HFFc6 (cell line): ENCODE data around the gene CALM1. TPM values are rescaled to one million over a fixed set of nuclear protein-coding genes. Genes with fewer than 3 reads are reported as not detected.

Source experiments
- DNase-seq: peaks from one replicate; pipeline ENCODE4 v3.0.0-alpha.2; 2018
- H3K27ac Mint-ChIP-seq: 2 replicates; pipeline ENCODE4 v1.8.0; 2020; ENCODE audit warnings: mild to moderate bottlenecking, mixed read lengths
- H3K27me3 Mint-ChIP-seq: 2 replicates; pipeline ENCODE4 v1.8.0; 2021; ENCODE audit warnings: mild to moderate bottlenecking, moderate library complexity, mixed read lengths; ENCODE audit not compliant: insufficient read depth
- H3K36me3 Mint-ChIP-seq: 2 replicates; pipeline ENCODE4 v1.8.0; 2021; ENCODE audit warnings: low read depth, mixed read lengths
- H3K4me1 Mint-ChIP-seq: 2 replicates; pipeline ENCODE4 v1.8.0; 2020; ENCODE audit warnings: low read depth, mixed read lengths
- H3K4me3 Mint-ChIP-seq: 2 replicates; pipeline ENCODE4 v1.8.0; 2020; ENCODE audit warnings: mild to moderate bottlenecking, moderate library complexity, mixed read lengths
- H3K9me3 Mint-ChIP-seq: 2 replicates; pipeline ENCODE4 v1.8.0; 2020; ENCODE audit warnings: mild to moderate bottlenecking, mixed read lengths
- total RNA-seq, 6 experiments: library from RNA; stranded (reverse); fragmentation: NEBNext Ultra II Directional; extraction: Animal tissue kit (Norgen Biotek cat#: 25700); gene quantifications; 2 replicates in 1 of 6; 3 replicates in 5 of 6; pipeline ENCODE4 v1.2.3, GENCODE V29; 2021
- TF ChIP-seq, protein P1 (sequence below): fragments of 200-600 bp; sonication (generic); IDR thresholded peaks from 2 replicates; pipeline ENCODE4 v1.5.0; 2021; ENCODE audit warnings: antibody characterized with exemption, mild to moderate bottlenecking

Gene CALM1
- total RNA-seq, 6 experiments from 2014 or later, result 333 to 429 (median 403) TPM

DNA sequence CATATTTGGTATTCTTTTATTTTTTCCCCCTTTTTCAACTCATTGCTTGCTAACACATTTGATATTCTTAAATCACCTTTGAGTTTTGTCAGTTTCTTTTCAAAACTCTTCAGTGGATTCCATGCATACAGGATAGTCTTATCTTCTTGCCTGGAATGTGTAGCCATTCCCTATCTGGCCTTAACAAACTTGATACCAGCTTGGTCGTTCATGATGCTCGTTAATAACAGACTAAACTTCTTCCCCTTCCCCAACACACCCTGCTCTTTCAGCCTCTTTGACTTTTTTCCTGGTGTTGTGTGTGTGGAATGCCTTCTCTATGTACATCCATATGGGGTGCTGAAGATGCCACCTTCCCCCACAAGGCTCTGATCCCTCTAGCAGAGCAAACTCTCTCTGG is 17.7 kb upstream of the CALM1 start:
- H3K27ac Mint-ChIP-seq, result no peak overlapping the region
- no peak overlapping the region for H3K4me3 Mint-ChIP-seq
- DNase-seq, result no peak
- H3K27me3 Mint-ChIP-seq, result no peaks in the 10 kb centered on the region; the same call in 1 of the 2 replicates
- TF ChIP-seq, protein P1, sequence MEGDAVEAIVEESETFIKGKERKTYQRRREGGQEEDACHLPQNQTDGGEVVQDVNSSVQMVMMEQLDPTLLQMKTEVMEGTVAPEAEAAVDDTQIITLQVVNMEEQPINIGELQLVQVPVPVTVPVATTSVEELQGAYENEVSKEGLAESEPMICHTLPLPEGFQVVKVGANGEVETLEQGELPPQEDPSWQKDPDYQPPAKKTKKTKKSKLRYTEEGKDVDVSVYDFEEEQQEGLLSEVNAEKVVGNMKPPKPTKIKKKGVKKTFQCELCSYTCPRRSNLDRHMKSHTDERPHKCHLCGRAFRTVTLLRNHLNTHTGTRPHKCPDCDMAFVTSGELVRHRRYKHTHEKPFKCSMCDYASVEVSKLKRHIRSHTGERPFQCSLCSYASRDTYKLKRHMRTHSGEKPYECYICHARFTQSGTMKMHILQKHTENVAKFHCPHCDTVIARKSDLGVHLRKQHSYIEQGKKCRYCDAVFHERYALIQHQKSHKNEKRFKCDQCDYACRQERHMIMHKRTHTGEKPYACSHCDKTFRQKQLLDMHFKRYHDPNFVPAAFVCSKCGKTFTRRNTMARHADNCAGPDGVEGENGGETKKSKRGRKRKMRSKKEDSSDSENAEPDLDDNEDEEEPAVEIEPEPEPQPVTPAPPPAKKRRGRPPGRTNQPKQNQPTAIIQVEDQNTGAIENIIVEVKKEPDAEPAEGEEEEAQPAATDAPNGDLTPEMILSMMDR, result no peak
- no peaks in the 10 kb centered on the region for H3K36me3 Mint-ChIP-seq
- no peaks in the 10 kb centered on the region for H3K9me3 Mint-ChIP-seq
- no peaks in the 10 kb centered on the region for H3K4me1 Mint-ChIP-seq

DNA sequence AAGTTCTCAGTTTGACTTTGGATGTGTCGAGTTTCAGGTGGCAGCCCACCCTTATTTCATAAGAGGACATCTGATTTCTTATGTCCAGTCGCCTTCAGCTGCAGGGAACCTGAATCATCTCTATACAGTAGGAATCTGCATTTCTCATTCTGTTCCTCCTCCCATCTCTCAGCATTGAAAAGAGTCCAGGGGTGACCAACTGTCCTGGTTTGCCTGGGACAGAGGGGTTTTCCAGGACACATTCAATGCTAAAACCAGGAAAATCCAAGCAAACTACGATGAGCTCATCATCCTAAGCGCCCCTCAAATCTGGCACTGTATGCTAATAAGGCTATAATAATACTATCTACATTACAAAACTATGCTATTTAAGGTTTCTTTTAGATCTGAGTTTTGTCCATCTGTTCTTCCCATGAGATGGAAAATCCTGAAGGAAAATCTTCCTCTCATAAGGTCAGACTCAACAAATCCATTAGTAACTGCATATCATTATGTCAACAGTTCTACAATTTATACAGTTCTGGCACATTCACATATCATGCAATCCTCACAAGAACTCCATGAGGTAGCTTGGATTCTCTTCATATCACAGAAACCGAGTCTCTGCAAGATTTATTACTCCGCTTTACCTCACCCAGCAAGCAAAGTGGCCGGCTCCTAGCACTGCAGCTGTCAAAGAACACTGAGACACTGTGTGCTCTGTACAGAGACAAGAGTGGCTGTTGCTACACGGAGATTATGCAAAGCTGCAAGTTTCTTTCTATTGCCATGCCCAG is 15.6 kb upstream of the CALM1 start:
- no peak overlapping the region for H3K4me3 Mint-ChIP-seq
- TF ChIP-seq, protein P1, result no peak
- DNase-seq, result no peak
- H3K9me3 Mint-ChIP-seq, result no peaks in the 10 kb centered on the region
- no peaks in the 10 kb centered on the region for H3K4me1 Mint-ChIP-seq
- H3K27ac Mint-ChIP-seq, result no peak overlapping the region
- no peaks in the 10 kb centered on the region; the same call in 1 of the 2 replicates for H3K27me3 Mint-ChIP-seq
- no peaks in the 10 kb centered on the region for H3K36me3 Mint-ChIP-seq

DNA sequence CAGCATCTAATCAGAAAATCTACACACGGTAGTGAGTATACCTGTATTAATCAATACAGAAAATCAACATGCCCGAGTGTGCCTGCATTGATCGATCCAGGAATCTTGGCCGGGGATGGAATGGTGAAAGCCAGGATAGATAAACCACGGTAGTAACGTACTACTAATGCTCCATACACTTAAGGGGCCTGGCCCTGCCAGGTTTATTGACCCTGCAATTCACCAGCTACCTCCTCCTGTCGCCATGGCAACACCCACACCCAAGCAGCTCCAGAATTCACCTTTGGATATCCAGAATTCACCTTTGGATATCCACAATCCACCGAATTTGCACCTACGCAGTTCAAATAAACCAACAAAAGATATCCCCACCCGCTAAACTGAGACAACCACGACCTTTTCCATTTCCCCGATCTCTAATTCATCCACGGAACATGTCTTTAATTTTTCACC is 14.8 kb upstream of the CALM1 start:
- Mint-ChIP-seq H3K9me3 (no peaks in the 10 kb centered on the region), H3K4me1 (peaks cover 3% of the 10 kb centered on the region), H3K4me3 (no peak overlapping the region), H3K36me3 (no peaks in the 10 kb centered on the region), H3K27me3 (peaks cover 2% of the 10 kb centered on the region; the same call in 1 of the 2 replicates), H3K27ac (no peak overlapping the region)
- TF ChIP-seq, protein P1, result no peak
- no peak for DNase-seq

DNA sequence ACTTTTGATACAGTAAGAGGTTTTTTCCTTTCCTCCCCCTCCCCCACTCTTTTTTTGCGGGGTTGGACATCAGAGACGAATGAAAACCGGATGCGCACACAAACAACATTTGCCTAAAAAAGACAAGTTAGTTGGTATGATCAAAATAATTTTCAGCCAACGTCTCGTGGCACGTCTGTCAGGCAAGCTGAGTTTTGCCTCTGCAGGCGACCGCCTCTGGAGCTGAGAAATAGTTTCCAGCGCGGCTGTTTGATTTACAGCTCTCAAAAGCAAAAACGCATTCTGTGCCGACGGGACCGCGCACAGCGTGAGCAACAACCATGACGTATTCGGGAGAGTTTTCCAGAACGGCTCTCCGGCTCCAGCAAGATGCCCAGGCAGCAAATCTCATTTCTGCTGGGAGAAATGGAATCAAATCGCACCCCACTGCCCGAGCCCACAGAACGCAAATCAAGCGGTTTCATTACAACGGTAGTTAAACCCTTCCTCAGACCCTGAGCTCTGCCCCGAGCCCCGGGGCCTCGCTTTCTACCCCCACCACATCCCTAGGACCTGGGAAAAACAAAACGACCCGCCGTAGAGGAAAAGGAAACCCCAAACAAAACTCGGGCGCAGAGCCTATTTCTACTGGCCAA is 14.2 kb upstream of the CALM1 start:
- Mint-ChIP-seq H3K27me3 (peaks cover 2% of the 10 kb centered on the region; the same call in 1 of the 2 replicates), H3K36me3 (no peaks in the 10 kb centered on the region), H3K9me3 (no peaks in the 10 kb centered on the region), H3K4me3 (no peak overlapping the region), H3K4me1 (peaks cover 8% of the 10 kb centered on the region), H3K27ac (no peak overlapping the region)
- DNase-seq, result peak; percentile 67
- TF ChIP-seq, protein P1, result no peak

DNA sequence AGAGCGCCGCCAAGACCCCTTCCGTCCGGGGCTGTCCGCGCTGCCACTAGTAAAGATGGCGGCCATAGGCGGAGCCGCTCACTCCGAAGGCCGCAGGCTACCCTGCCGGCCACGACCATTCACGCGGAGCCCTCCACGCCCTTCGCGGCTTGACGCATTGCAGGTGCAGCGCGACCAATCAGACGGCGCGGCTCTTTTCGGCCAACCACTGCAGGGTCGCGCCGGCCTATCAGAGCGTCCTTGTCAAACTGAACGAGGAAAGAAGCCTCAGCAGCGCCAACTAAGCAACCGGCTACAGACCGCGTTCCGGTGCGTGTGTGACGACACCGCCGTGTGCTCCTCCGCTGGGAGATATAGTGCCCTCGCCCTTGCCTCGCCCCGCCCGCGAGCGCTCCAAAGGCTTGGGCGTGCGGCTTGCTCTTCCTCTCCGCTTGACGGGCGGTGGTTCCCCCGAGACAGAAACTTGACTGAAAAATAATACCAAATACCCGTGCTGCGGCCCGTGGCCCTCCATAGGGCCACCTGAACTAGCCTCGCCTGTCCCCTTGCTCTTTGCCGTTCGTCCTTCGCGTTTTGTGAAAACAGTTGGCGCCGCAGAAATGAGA is 13.6 kb upstream of the CALM1 start:
- Mint-ChIP-seq H3K9me3 (no peaks in the 10 kb centered on the region), H3K36me3 (no peaks in the 10 kb centered on the region), H3K27ac (no peak overlapping the region), H3K4me1 (peaks cover 15% of the 10 kb centered on the region), H3K27me3 (peaks cover 2% of the 10 kb centered on the region; the same call in 1 of the 2 replicates), H3K4me3 (no peak overlapping the region)
- TF ChIP-seq, protein P1, result peak; percentile 37
- DNase-seq, result peak; percentile 100
